ENCODE measurements around the gene OR4D2.
A peak's percentile ranks its signal among the peaks of the same experiment; 100 is the strongest.

GRCh38 chr17:58200024-58200633, 33.3 kb downstream of the OR4D2 start:
- TF ChIP-seq CTCF (IDR thresholded peaks at IDR 0.05) = peak in 5 of 6 experiments; percentile 19 to 53 (median 30)
- no peak for TF ChIP-seq POLR2A (IDR thresholded peaks at IDR 0.05)
